Mucosa of rectum (tissue), 2 donors: ENCODE measurements around the gene CRMP1.

Experiments used
- H3K27ac ChIP-seq, 2 donors: one replicate each; pipeline ENCODE4 v1.7.0; 2013; ENCODE audit warnings: inconsistent platforms in 2 of 2, low read depth in 2 of 2, low read length in 2 of 2
- H3K27me3 ChIP-seq, 2 donors: one replicate each; pipeline ENCODE4 v1.7.0; 2013; ENCODE audit warnings: low read length in 2 of 2; ENCODE audit not compliant: control insufficient read depth in 2 of 2, insufficient read depth in 2 of 2
- H3K36me3 ChIP-seq, 2 donors: one replicate each; pipeline ENCODE4 v1.7.0; 2013; ENCODE audit warnings: low read length in 2 of 2; ENCODE audit not compliant: control insufficient read depth in 2 of 2, insufficient read depth in 2 of 2
- H3K4me1 ChIP-seq, 2 donors: one replicate each; pipeline ENCODE4 v1.7.0; 2013; ENCODE audit warnings: low read length in 2 of 2, mild to moderate bottlenecking in 1 of 2; ENCODE audit not compliant: control insufficient read depth in 2 of 2, insufficient read depth in 2 of 2
- H3K4me3 ChIP-seq, 2 donors: one replicate each; pipeline ENCODE4 v1.7.0; 2013; ENCODE audit warnings: low read length in 2 of 2
- H3K9ac ChIP-seq, 2 donors: one replicate each; pipeline ENCODE4 v1.7.0; 2013; ENCODE audit warnings: low read length in 2 of 2, low read depth in 1 of 2, mild to moderate bottlenecking in 1 of 2
- H3K9me3 ChIP-seq, 2 donors: one replicate each; pipeline ENCODE4 v1.7.0; 2013; ENCODE audit warnings: low read length in 2 of 2; ENCODE audit not compliant: control insufficient read depth in 2 of 2
- donor health status: healthy.
- donor health status: Normal muscosa, but diverticular disease.

CRMP1 gene

GRCh38 chr4:5905714-5906113 is 12.8 kb upstream of the CRMP1 start:
- Histone ChIP-seq H3K36me3 (no peaks in the 10 kb centered on the region), H3K4me1 (no peaks in the 10 kb centered on the region), H3K9me3 (no peaks in the 10 kb centered on the region), H3K4me3 (no peak overlapping the region), H3K27ac (no peak overlapping the region), H3K9ac (no peak overlapping the region), H3K27me3 (peaks cover 0 to 4% of the 10 kb centered on the region in 2 donors)

- Histone ChIP-seq H3K27me3 (peaks cover 0 to 4% of the 10 kb centered on the region in 2 donors), H3K4me1 (no peaks in the 10 kb centered on the region), H3K36me3 (no peaks in the 10 kb centered on the region), H3K9me3 (peaks cover 0 to 2% of the 10 kb centered on the region in 2 donors), H3K4me3 (no peak overlapping the region), H3K27ac (no peak overlapping the region), H3K9ac (no peak overlapping the region)
These were observed 8.0 kb upstream of the CRMP1 start for GRCh38 chr4:5900844-5901243.

GRCh38 chr4:5899881-5900280 is 7.0 kb upstream of the CRMP1 start:
- Histone ChIP-seq H3K4me3 (no peak overlapping the region), H3K27ac (no peak overlapping the region), H3K9ac (no peak overlapping the region), H3K4me1 (no peaks in the 10 kb centered on the region), H3K36me3 (no peaks in the 10 kb centered on the region), H3K9me3 (peaks cover 0 to 2% of the 10 kb centered on the region in 2 donors), H3K27me3 (peaks cover 0 to 4% of the 10 kb centered on the region in 2 donors)

GRCh38 chr4:5899396-5899795 is 6.5 kb upstream of the CRMP1 start:
- Histone ChIP-seq H3K4me1 (no peaks in the 10 kb centered on the region), H3K9me3 (peaks cover 0 to 2% of the 10 kb centered on the region in 2 donors), H3K36me3 (no peaks in the 10 kb centered on the region), H3K27me3 (peaks cover 0 to 3% of the 10 kb centered on the region in 2 donors), H3K9ac (no peak overlapping the region), H3K27ac (no peak overlapping the region), H3K4me3 (no peak overlapping the region)

- Histone ChIP-seq H3K27ac (no peak overlapping the region), H3K4me1 (no peaks in the 10 kb centered on the region), H3K27me3 (peaks cover 4 to 6% of the 10 kb centered on the region in 2 donors), H3K36me3 (no peaks in the 10 kb centered on the region), H3K4me3 (no peak overlapping the region), H3K9me3 (peaks cover 0 to 2% of the 10 kb centered on the region in 2 donors), H3K9ac (no peak overlapping the region)
These were observed 4.8 kb upstream of the CRMP1 start for GRCh38 chr4:5897674-5898073.

- no peaks in the 10 kb centered on the region for H3K36me3 ChIP-seq
- no peak overlapping the region for H3K9ac ChIP-seq
- no peak overlapping the region for H3K4me3 ChIP-seq
- peaks cover 0 to 2% of the 10 kb centered on the region in 2 donors for H3K9me3 ChIP-seq
- no peak overlapping the region for H3K27ac ChIP-seq
- peaks cover 10 to 20% of the 10 kb centered on the region in 2 donors for H3K27me3 ChIP-seq
- H3K4me1 ChIP-seq, result no peaks in the 10 kb centered on the region
These were observed 2.4 kb upstream of the CRMP1 start for GRCh38 chr4:5895287-5895686.

GRCh38 chr4:5894266-5894665 is 1.4 kb upstream of the CRMP1 start:
- H3K9ac ChIP-seq, result no peak overlapping the region
- H3K4me1 ChIP-seq, result no peaks in the 10 kb centered on the region
- H3K27me3 ChIP-seq, result peaks cover 18 to 29% of the 10 kb centered on the region in 2 donors
- H3K27ac ChIP-seq, result no peak overlapping the region
- H3K9me3 ChIP-seq, result peaks cover 0 to 2% of the 10 kb centered on the region in 2 donors
- no peak overlapping the region for H3K4me3 ChIP-seq
- no peaks in the 10 kb centered on the region for H3K36me3 ChIP-seq

- H3K27ac ChIP-seq, result no peak overlapping the region
These were observed 705 bp upstream of the CRMP1 start for GRCh38 chr4:5893591-5893990.

GRCh38 chr4:5892323-5893003 is 423 bp downstream of the CRMP1 start:
- Histone ChIP-seq H3K27me3 (peaks cover 26 to 35% of the 10 kb centered on the region in 2 donors), H3K4me1 (no peaks in the 10 kb centered on the region), H3K9me3 (peaks cover 0 to 2% of the 10 kb centered on the region in 2 donors), H3K4me3 (no peak overlapping the region), H3K9ac (no peak overlapping the region), H3K27ac (no peak overlapping the region), H3K36me3 (no peaks in the 10 kb centered on the region)

More at GRCh38 chr4:5893591-5893990, 705 bp upstream of the CRMP1 start:
- no peaks in the 10 kb centered on the region for H3K36me3 ChIP-seq
- no peaks in the 10 kb centered on the region for H3K4me1 ChIP-seq
- H3K27me3 ChIP-seq, result peaks cover 24 to 35% of the 10 kb centered on the region in 2 donors
- H3K9ac ChIP-seq, result no peak overlapping the region
- H3K4me3 ChIP-seq, result no peak overlapping the region
- peaks cover 0 to 2% of the 10 kb centered on the region in 2 donors for H3K9me3 ChIP-seq

- H3K27me3 ChIP-seq, result peaks cover 28 to 35% of the 10 kb centered on the region in 2 donors
These were observed 1.1 kb downstream of the CRMP1 start for GRCh38 chr4:5891563-5892322.

More at GRCh38 chr4:5891563-5892322, 1.1 kb downstream of the CRMP1 start:
- Histone ChIP-seq H3K4me1 (no peaks in the 10 kb centered on the region), H3K27ac (no peak overlapping the region), H3K36me3 (no peaks in the 10 kb centered on the region), H3K9me3 (no peaks in the 10 kb centered on the region), H3K4me3 (no peak overlapping the region), H3K9ac (no peak overlapping the region)
